Measurements from ENCODE around the gene PLXNA2.

DNA sequence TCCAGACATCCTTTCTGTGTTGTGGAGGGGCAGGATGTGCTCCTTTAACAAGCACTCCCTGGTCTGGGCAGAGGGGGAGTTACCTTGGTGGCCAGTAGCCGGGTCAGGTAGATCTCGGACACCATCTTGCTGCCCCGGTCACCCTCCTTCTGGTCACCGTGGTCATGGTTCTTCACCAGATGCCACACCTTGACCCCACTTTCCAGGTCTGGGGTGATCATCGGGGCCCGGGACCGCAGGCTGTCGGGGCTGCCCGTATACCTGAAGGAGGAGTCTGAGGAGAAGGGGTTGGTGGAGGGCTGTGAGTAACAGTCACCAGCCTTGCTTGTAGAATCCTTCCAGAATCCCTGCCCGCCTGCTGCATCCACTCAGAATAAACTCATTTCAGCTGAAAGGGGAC lies 210.9 kb downstream of the PLXNA2 start:
- TF ChIP-seq POLR2A (IDR thresholded peaks at IDR 0.05; ENCODE audit: low read depth, low read length), result no peak
- TF ChIP-seq POLR2AphosphoS5 (IDR thresholded peaks at IDR 0.05; ENCODE audit: low read depth, low read length), result no peak

All from GM12891 (cell line).